ENCODE results near the gene RPH3AL. TPM values are rescaled to one million over a fixed set of nuclear protein-coding genes. Genes with fewer than 3 reads are reported as not detected.

RPH3AL gene
- total RNA-seq, 2 experiments from 2014 or later: 1.2 to 2.9 TPM

DNA sequence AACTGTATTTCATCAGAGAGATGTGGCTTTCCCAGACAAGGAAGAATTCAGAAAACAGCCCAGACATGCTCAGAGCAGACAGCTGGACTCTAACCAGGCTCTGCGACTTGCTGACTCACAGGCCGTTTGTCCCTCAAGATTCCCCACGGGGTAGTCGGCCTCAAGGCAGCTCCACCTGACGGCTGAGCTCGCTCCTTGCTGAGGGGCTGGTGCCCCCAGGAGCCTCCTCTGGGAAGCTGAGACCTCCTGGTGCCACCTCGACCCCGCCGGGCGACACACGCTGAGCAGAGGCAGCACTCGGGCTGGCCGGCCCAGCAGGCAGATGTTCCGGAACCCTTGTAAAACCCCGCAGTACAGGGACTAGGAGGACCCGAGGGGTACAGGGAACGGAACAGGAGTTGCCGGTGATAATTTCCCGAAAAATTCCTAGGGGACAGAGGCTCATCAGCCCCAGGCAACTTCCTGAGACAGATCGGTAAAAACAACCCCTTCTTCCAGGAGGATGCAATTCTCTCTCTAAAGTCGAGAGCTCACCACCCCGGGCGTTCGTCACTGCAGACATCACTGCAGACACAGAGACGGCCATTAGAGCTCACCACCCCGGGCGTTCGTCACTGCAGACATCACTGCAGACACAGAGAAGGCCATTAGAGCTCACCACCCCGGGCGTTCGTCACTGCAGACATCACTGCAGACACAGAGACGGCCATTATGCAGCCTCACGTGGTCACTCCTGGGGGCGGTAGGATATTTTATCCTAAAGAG, 19.9 kb downstream of the RPH3AL start:
- no peaks in the 10 kb centered on the region for H3K9me3 Mint-ChIP-seq (ENCODE audit: low read depth)
- peaks cover 4% of the 10 kb centered on the region for H3K4me1 Mint-ChIP-seq
- DNase-seq (no peak), ATAC-seq (no peak)
- peaks cover 46% of the 10 kb centered on the region for H3K27me3 Mint-ChIP-seq
- H3K4me3 Mint-ChIP-seq: no peak overlapping the region
- CTCF ChIA-PET: no interaction called here
- no peak overlapping the region for H3K27ac Mint-ChIP-seq
- H3K36me3 Mint-ChIP-seq: no peaks in the 10 kb centered on the region

DNA sequence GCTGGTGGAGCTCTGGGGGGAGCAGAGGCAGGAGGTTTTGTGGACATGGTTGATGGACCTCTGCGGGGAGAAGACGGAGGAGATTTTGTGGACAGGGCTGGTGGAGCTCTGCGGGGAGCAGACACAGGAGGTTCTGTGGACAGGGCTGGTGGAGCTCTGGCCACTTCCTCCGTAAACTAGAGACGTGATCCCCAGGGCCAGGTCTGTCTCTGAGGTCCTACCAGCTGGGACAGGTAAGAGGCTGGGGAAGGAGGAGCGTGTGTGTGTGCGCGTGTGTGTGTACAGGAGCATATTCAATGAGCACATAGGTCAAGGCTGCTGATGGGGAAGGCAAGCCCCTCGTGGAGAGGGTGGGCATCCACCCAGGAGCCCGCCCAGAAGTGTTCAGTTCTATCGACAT, 20.6 kb downstream of the RPH3AL start:
- Mint-ChIP-seq H3K27ac (no peak overlapping the region), H3K27me3 (peaks cover 46% of the 10 kb centered on the region), H3K4me3 (no peak overlapping the region), H3K36me3 (no peaks in the 10 kb centered on the region), H3K9me3 (ENCODE audit: low read depth) (no peaks in the 10 kb centered on the region), H3K4me1 (peaks cover 4% of the 10 kb centered on the region)
- DNase-seq (no peak), ATAC-seq (no peak)
- CTCF ChIA-PET: no interaction called here

- no peak for DNase-seq
- ATAC-seq: no peak
- CTCF ChIA-PET: no interaction called here
- peaks cover 4% of the 10 kb centered on the region for H3K4me1 Mint-ChIP-seq
- H3K27me3 Mint-ChIP-seq: peaks cover 38% of the 10 kb centered on the region
- no peaks in the 10 kb centered on the region for H3K9me3 Mint-ChIP-seq (ENCODE audit: low read depth)
- no peaks in the 10 kb centered on the region for H3K36me3 Mint-ChIP-seq
- H3K27ac Mint-ChIP-seq: no peak overlapping the region
- no peak overlapping the region for H3K4me3 Mint-ChIP-seq
Measured at GRCh38 chr17:330993-331701, 21.5 kb downstream of the RPH3AL start.

GRCh38 chr17:329784-330420, 22.7 kb downstream of the RPH3AL start:
- Mint-ChIP-seq H3K4me1 (peaks cover 4% of the 10 kb centered on the region), H3K9me3 (ENCODE audit: low read depth) (no peaks in the 10 kb centered on the region), H3K4me3 (no peak overlapping the region), H3K27me3 (peaks cover 26% of the 10 kb centered on the region), H3K27ac (no peak overlapping the region), H3K36me3 (no peaks in the 10 kb centered on the region)
- CTCF ChIA-PET: no interaction called here
- ATAC-seq: no peak
- no peak for DNase-seq

GRCh38 chr17:327971-328370, 24.6 kb downstream of the RPH3AL start:
- Mint-ChIP-seq H3K36me3 (no peaks in the 10 kb centered on the region), H3K4me3 (no peak overlapping the region), H3K27ac (no peak overlapping the region), H3K27me3 (peaks cover 14% of the 10 kb centered on the region), H3K4me1 (peaks cover 4% of the 10 kb centered on the region), H3K9me3 (ENCODE audit: low read depth) (no peaks in the 10 kb centered on the region)
- DNase-seq: no peak
- ATAC-seq: no peak
- CTCF ChIA-PET: no interaction called here

- H3K9me3 Mint-ChIP-seq (ENCODE audit: low read depth): no peaks in the 10 kb centered on the region
- no peaks in the 10 kb centered on the region for H3K36me3 Mint-ChIP-seq
- peaks cover 4% of the 10 kb centered on the region for H3K4me1 Mint-ChIP-seq
- no peak overlapping the region for H3K27ac Mint-ChIP-seq
- no peak overlapping the region for H3K4me3 Mint-ChIP-seq
- H3K27me3 Mint-ChIP-seq: peaks cover 11% of the 10 kb centered on the region
- ATAC-seq (no peak), DNase-seq (no peak)
- CTCF ChIA-PET: no interaction called here
Measured at GRCh38 chr17:327296-327695, 25.3 kb downstream of the RPH3AL start.

GRCh38 chr17:326010-326621, 26.5 kb downstream of the RPH3AL start:
- no peak for ATAC-seq
- Mint-ChIP-seq H3K27ac (no peak overlapping the region), H3K4me3 (no peak overlapping the region), H3K27me3 (peaks cover 4% of the 10 kb centered on the region), H3K36me3 (no peaks in the 10 kb centered on the region), H3K4me1 (peaks cover 1% of the 10 kb centered on the region), H3K9me3 (ENCODE audit: low read depth) (no peaks in the 10 kb centered on the region)
- CTCF ChIA-PET: no interaction called here
- DNase-seq: no peak

DNA sequence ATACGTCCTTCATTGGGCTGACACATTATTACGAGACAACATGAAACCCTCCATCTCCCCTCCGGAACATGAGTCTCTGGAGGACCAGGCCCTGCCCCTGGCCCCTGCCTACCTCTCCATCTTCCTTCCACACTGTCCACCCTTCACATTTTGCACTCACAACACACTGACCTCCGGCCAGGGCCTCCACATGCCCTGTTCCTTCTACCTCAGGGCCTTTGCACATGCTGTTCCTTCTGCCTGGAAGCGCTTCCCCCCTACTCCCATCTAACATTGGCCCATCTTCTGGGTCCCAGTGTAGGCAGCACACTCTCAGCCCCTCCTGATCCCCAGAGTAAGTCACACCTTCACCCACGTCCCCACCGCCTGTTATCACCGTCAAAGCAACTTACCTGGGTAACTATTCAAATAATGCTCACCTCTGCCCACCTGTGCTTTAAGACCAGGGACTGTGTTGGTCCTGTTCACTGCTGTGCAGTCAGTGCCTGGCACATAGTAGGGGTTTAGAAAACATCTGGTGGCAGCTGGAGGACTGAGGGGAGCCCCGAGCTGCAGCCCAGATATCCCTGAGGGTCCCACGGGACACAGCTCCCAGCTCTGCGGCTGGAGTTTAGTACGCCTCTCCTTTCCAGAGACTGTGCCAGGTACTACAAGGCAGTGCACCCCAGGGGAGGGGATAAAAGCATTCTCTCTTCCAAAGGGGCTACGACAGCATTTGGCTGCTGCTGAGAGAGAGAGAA, 27.2 kb downstream of the RPH3AL start:
- Mint-ChIP-seq H3K4me1 (no peaks in the 10 kb centered on the region), H3K27ac (no peak overlapping the region), H3K36me3 (no peaks in the 10 kb centered on the region), H3K27me3 (no peaks in the 10 kb centered on the region), H3K9me3 (ENCODE audit: low read depth) (no peaks in the 10 kb centered on the region), H3K4me3 (no peak overlapping the region)
- CTCF ChIA-PET: no interaction called here
- no peak for DNase-seq
- no peak for ATAC-seq

DNA sequence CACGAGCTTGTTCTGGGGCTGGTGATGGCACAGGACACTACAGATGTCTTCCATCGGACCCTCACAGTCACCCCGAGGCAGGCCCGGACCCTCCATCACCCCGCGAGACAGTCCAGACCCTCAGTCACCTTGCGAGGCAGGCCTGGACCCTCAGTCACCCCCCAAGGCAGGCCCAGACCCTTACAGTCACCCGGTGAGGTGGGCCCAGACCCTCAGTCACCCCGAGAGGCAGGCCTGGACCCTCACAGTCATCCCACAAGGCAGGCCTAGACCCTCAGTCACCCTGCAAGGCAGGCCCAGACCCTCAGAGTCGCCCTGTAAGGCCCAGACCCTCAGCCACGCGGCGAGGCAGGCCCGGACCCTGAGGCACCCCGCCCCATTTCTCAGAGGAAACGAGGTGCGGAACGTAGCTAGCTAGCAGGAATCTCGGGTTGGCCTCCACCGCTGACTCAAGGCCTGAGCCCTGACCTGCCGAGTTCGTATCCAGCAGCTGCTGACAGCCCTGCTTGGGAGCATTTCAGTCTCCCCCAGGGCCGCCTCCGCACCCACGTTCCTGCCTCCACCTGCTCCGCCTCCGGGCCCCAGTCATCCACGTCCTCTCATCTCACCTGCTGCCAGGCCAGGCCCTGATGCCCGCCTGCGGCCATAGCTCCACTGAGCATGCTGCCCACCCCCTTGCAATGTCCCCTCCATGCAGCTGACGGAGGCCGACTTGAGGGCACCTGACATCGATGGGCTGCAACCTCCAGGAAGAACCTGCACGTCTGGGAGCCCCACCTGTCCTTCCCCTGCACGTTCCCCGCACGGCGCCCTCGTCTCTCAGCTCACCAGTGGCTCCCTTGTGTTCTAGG, 28.7 kb downstream of the RPH3AL start:
- CTCF ChIA-PET: no interaction called here
- ATAC-seq (no peak), DNase-seq (no peak)
- Mint-ChIP-seq H3K4me1 (no peaks in the 10 kb centered on the region), H3K27ac (no peak overlapping the region), H3K36me3 (no peaks in the 10 kb centered on the region), H3K27me3 (no peaks in the 10 kb centered on the region), H3K9me3 (ENCODE audit: low read depth) (no peaks in the 10 kb centered on the region), H3K4me3 (no peak overlapping the region)

DNA sequence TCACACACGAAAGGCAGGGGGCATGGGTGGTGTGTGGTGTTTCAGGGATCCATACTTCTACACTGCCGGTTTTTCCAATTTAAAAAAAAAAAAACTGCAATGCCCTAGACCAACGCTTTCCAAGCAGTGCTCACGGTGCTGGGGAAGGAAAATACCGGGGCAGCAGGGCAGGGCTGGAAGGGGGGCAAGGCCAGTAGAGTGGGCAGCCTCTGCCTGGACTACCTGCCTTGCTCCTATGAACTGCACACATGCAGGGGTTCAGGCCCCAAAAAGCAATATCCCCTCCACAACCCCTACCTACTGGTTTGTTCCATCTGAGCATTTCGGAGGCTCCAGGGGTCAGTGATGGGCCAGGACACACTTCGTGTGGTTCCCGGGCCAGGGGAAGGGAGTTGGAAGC, 29.4 kb downstream of the RPH3AL start:
- CTCF ChIA-PET: no interaction called here
- no peak for DNase-seq
- Mint-ChIP-seq H3K9me3 (ENCODE audit: low read depth) (no peaks in the 10 kb centered on the region), H3K36me3 (no peaks in the 10 kb centered on the region), H3K27me3 (no peaks in the 10 kb centered on the region), H3K4me1 (no peaks in the 10 kb centered on the region), H3K4me3 (no peak overlapping the region), H3K27ac (no peak overlapping the region)
- ATAC-seq: no peak

- Mint-ChIP-seq H3K4me3 (no peak overlapping the region), H3K4me1 (no peaks in the 10 kb centered on the region), H3K36me3 (no peaks in the 10 kb centered on the region), H3K27ac (no peak overlapping the region), H3K9me3 (ENCODE audit: low read depth) (no peaks in the 10 kb centered on the region), H3K27me3 (no peaks in the 10 kb centered on the region)
- no peak for DNase-seq
- ATAC-seq: no peak
- CTCF ChIA-PET: no interaction called here
Measured at GRCh38 chr17:322006-322780, 30.4 kb downstream of the RPH3AL start.

GRCh38 chr17:321386-321941, 31.1 kb downstream of the RPH3AL start:
- ATAC-seq (no peak), DNase-seq (no peak)
- H3K4me3 Mint-ChIP-seq: no peak overlapping the region
- H3K9me3 Mint-ChIP-seq (ENCODE audit: low read depth): no peaks in the 10 kb centered on the region
- CTCF ChIA-PET: no interaction called here
- no peaks in the 10 kb centered on the region for H3K4me1 Mint-ChIP-seq
- no peaks in the 10 kb centered on the region for H3K36me3 Mint-ChIP-seq
- no peaks in the 10 kb centered on the region for H3K27me3 Mint-ChIP-seq
- no peak overlapping the region for H3K27ac Mint-ChIP-seq
